Uterus (tissue), 4 donors: ENCODE results near the gene ZNF860. TPM values are rescaled to one million over a fixed set of nuclear protein-coding genes. Genes with fewer than 3 reads are reported as not detected.

ENCODE experiments used
- DNase-seq, 2 donors: peaks; one replicate each; pipeline ENCODE4 v3.0.0-alpha.2; 2019 to 2020
- H3K27ac ChIP-seq, 2 donors: fragments of 200-600 bp; sonication (generic); 1 replicate in 1 of 2; 2 replicates in 1 of 2; pipeline ENCODE4 v1.5.1; 2016 to 2018
- H3K27me3 ChIP-seq, 2 donors: fragments of 200-600 bp; sonication (generic); one replicate each; pipeline ENCODE4 v1.5.1; 2018 to 2019; ENCODE audit warnings: control low read depth in 1 of 2
- H3K36me3 ChIP-seq, 2 donors: fragments of 200-600 bp; sonication (generic); one replicate each; pipeline ENCODE4 v1.5.1; 2019; ENCODE audit warnings: control low read depth in 1 of 2
- H3K4me1 ChIP-seq, 2 donors: fragments of 200-600 bp; sonication (generic); one replicate each; pipeline ENCODE4 v1.5.1; 2018 to 2019; ENCODE audit warnings: control low read depth in 1 of 2
- H3K4me3 ChIP-seq, 2 donors: fragments of 200-600 bp; sonication (generic); 1 replicate in 1 of 2; 2 replicates in 1 of 2; pipeline ENCODE4 v1.5.1; 2018 to 2019; ENCODE audit warnings: mild to moderate bottlenecking in 1 of 2
- H3K9me3 ChIP-seq, 2 donors: fragments of 200-600 bp; sonication (generic); one replicate each; pipeline ENCODE4 v1.5.1; 2019; ENCODE audit warnings: control low read depth in 1 of 2
- CTCF ChIP-seq, 4 experiments: fragments of 200-600 bp in 2 of 4; fragments of 450-650 bp in 2 of 4; sonication (generic) in 2 of 4; IDR thresholded peaks; one replicate each; pipeline ENCODE4 v1.5.1; 2016 to 2019; ENCODE audit warnings: antibody characterized with exemption in 4 of 4, mild to moderate bottlenecking in 2 of 4, moderate library complexity in 1 of 4
- POLR2A ChIP-seq, 2 donors: fragments of 450-650 bp; IDR thresholded peaks; one replicate each; pipeline ENCODE4 v1.6.1; 2016; ENCODE audit warnings: antibody characterized with exemption in 2 of 2, mild to moderate bottlenecking in 1 of 2, moderate library complexity in 1 of 2
- intact Hi-C: fragments of 100-400 bp; cut with DNase I; formaldehyde crosslinking; loops from one replicate; pipeline ENCODE4 v1.15.1; 2023; ENCODE audit warnings: low total_unique reads
- total RNA-seq, 4 donors: library from RNA; depleted of rRNA in 3 of 4; stranded (reverse); fragments of >200 nt in 3 of 4; gene quantifications; one replicate each; pipeline versions ENCODE4 v1.1.0 to v1.2.4, GENCODE V29; 2014 to 2023
- donor health status: DM: yes; HTN: yes; CAD: no.

ZNF860 gene
- total RNA-seq, 4 donors from 2014 or later, result 0.26 to 2.8 (median 1.5) TPM

GRCh38 chr3:31936420-31937060, 45.0 kb upstream of the ZNF860 start:
- peak overlapping the region; percentile 33 to 46 for H3K27ac ChIP-seq
- no peak for DNase-seq
- no peaks in the 10 kb centered on the region for H3K9me3 ChIP-seq
- intact Hi-C loops, result no loop called here
- no peaks in the 10 kb centered on the region for H3K27me3 ChIP-seq
- H3K4me3 ChIP-seq, result no peak overlapping the region
- TF ChIP-seq CTCF (IDR thresholded peaks at IDR 0.05) (no peak), POLR2A (IDR thresholded peaks at IDR 0.05) (no peak)
- H3K36me3 ChIP-seq, result no peaks in the 10 kb centered on the region
- H3K4me1 ChIP-seq, result peaks cover 0 to 2% of the 10 kb centered on the region in 2 donors

GRCh38 chr3:31937225-31937624, 44.3 kb upstream of the ZNF860 start:
- intact Hi-C loops, result no loop called here
- H3K36me3 ChIP-seq, result no peaks in the 10 kb centered on the region
- peak overlapping the region; percentile 33 to 46 for H3K27ac ChIP-seq
- DNase-seq, result no peak
- H3K9me3 ChIP-seq, result no peaks in the 10 kb centered on the region
- H3K4me1 ChIP-seq, result peaks cover 0 to 5% of the 10 kb centered on the region in 2 donors
- H3K4me3 ChIP-seq, result no peak overlapping the region
- TF ChIP-seq POLR2A (IDR thresholded peaks at IDR 0.05) (no peak), CTCF (IDR thresholded peaks at IDR 0.05) (no peak)
- no peaks in the 10 kb centered on the region for H3K27me3 ChIP-seq

GRCh38 chr3:31942446-31942845, 39.1 kb upstream of the ZNF860 start:
- H3K27me3 ChIP-seq, result no peaks in the 10 kb centered on the region
- peaks cover 0 to 5% of the 10 kb centered on the region in 2 donors for H3K4me1 ChIP-seq
- no peak for DNase-seq
- no peak overlapping the region for H3K4me3 ChIP-seq
- intact Hi-C loops, result no loop called here
- H3K36me3 ChIP-seq, result no peaks in the 10 kb centered on the region
- no peak overlapping the region for H3K27ac ChIP-seq
- no peaks in the 10 kb centered on the region for H3K9me3 ChIP-seq
- TF ChIP-seq POLR2A (IDR thresholded peaks at IDR 0.05), result no peak
- no peak for TF ChIP-seq CTCF (IDR thresholded peaks at IDR 0.05)

- H3K4me1 ChIP-seq, result peaks cover 0 to 5% of the 10 kb centered on the region in 2 donors
- H3K4me3 ChIP-seq, result no peak overlapping the region
- DNase-seq, result no peak
- intact Hi-C loops, result no loop called here
- no peak overlapping the region for H3K27ac ChIP-seq
- H3K36me3 ChIP-seq, result no peaks in the 10 kb centered on the region
- TF ChIP-seq POLR2A (IDR thresholded peaks at IDR 0.05) (no peak), CTCF (IDR thresholded peaks at IDR 0.05) (no peak)
- H3K27me3 ChIP-seq, result no peaks in the 10 kb centered on the region
- no peaks in the 10 kb centered on the region for H3K9me3 ChIP-seq
Observed at GRCh38 chr3:31943041-31943440, 38.5 kb upstream of the ZNF860 start.

- Histone ChIP-seq H3K9me3 (no peaks in the 10 kb centered on the region), H3K27ac (peak overlapping the region; percentile 19 to 38)
- TF ChIP-seq CTCF (IDR thresholded peaks at IDR 0.05) (no peak), POLR2A (IDR thresholded peaks at IDR 0.05) (no peak)
Observed at GRCh38 chr3:31945738-31946052, 35.9 kb upstream of the ZNF860 start.

More at GRCh38 chr3:31945738-31946052, 35.9 kb upstream of the ZNF860 start:
- Histone ChIP-seq H3K4me1 (peaks cover 0 to 5% of the 10 kb centered on the region in 2 donors), H3K36me3 (no peaks in the 10 kb centered on the region), H3K27me3 (no peaks in the 10 kb centered on the region), H3K4me3 (no peak overlapping the region)
- intact Hi-C loops, result no loop called here
- no peak for DNase-seq
